ENCODE results near the gene KRT16. TPM values are rescaled to one million over a fixed set of nuclear protein-coding genes. Genes with fewer than 3 reads are reported as not detected.

Gene KRT16
- total and polyA plus RNA-seq, 2 donors (not counting 3 experiments of a cell fraction or from before 2014, with no cell fraction given): not detected

DNA sequence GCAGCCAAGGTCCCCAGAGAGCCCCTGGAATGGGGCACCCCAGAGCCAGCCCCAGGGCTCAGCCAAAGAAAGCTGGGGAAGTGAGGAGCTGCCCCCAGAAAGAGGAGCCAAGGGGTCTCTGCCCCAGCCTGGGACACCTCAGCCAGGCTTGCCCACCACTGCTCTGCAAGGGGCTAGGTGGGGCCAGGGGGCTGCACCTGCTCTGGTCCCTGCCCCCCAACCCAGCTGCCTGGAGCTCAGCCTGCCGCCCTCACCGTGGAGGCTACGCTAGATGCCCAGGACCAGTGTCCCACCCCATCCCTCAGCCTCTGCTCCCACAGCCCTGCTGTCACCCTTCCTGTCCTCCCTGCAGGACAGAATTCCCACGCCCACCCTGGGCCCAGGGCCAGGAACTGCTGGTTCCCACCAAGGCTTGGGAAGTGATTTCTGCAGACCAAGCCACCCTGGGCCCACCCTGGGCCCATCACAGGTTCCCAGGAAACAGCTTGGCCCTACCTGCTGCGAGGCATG is 39.9 kb upstream of the KRT16 start:
- Histone ChIP-seq H4K20me1 (replicated peaks; ENCODE audit: control insufficient read depth, extremely low read depth, insufficient read depth, low read length) (no peaks in the 10 kb centered on the region), H3K9me3 (replicated peaks; ENCODE audit: control insufficient read depth, insufficient read depth, low read length) (no peaks in the 10 kb centered on the region), H3K4me2 (ENCODE audit: insufficient read depth, low read length) (no peak overlapping the region), H3K79me2 (ENCODE audit: control insufficient read depth, insufficient read depth, low read length) (no peaks in the 10 kb centered on the region), H3K4me1 (ENCODE audit: control insufficient read depth, extremely low read depth, insufficient read depth, low read length) (peaks cover 7% of the 10 kb centered on the region), H3K9ac (replicated peaks; ENCODE audit: extremely low read depth, insufficient read depth, low read length) (no peak overlapping the region), H3K36me3 (ENCODE audit: control insufficient read depth in 2 of 2, extremely low read depth in 1 of 2, insufficient read depth in 2 of 2, low read length in 2 of 2) (no peaks in the 10 kb centered on the region), H3K4me3 (replicated peaks in 1 of 3; ENCODE audit: insufficient read depth in 1 of 3, low read depth in 1 of 3, low read length in 3 of 3) (no peak overlapping the region), H3K27me3 (ENCODE audit: control insufficient read depth in 2 of 2, insufficient read depth in 2 of 2, low read length in 2 of 2) (no peaks in the 10 kb centered on the region), H2AFZ (ENCODE audit: low read depth, low read length) (no peak overlapping the region), H3K27ac (ENCODE audit: insufficient read depth, low read depth, low read length) (no peak overlapping the region), H3K9me1 (replicated peaks; ENCODE audit: control insufficient read depth, extremely low read depth, insufficient read depth, low read length) (no peaks in the 10 kb centered on the region)
- ChIA-PET CTCF (interaction anchor here (1.9 to 8.5 kb wide), 3 partner anchors 12 to 104 kb away, joined by 6 to 303 read pairs (median 25); no protein-coding TSS in a partner anchor), POLR2A (interaction anchor here (0.6 kb wide), 1 partner anchor 276 kb away, joined by 3 read pairs; no protein-coding TSS in a partner anchor)
- no TSS peak for BruUV-seq (replicated peaks)
- FAIRE-seq: no peak
- TF ChIP-seq FOS (IDR thresholded peaks at IDR 0.05; ENCODE audit: borderline replicate concordance, insufficient read depth, low read length) (no peak), EZH2 (IDR thresholded peaks at IDR 0.05; ENCODE audit: borderline replicate concordance, low read depth, low read length, severe bottlenecking) (no peak), MYC (IDR thresholded peaks at IDR 0.05; ENCODE audit: low read depth, low read length) (no peak)
- TF ChIP-seq, protein P1, sequence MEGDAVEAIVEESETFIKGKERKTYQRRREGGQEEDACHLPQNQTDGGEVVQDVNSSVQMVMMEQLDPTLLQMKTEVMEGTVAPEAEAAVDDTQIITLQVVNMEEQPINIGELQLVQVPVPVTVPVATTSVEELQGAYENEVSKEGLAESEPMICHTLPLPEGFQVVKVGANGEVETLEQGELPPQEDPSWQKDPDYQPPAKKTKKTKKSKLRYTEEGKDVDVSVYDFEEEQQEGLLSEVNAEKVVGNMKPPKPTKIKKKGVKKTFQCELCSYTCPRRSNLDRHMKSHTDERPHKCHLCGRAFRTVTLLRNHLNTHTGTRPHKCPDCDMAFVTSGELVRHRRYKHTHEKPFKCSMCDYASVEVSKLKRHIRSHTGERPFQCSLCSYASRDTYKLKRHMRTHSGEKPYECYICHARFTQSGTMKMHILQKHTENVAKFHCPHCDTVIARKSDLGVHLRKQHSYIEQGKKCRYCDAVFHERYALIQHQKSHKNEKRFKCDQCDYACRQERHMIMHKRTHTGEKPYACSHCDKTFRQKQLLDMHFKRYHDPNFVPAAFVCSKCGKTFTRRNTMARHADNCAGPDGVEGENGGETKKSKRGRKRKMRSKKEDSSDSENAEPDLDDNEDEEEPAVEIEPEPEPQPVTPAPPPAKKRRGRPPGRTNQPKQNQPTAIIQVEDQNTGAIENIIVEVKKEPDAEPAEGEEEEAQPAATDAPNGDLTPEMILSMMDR (IDR thresholded peaks at IDR 0.05; ENCODE audit: extremely low read depth in 1 of 2, insufficient read depth in 1 of 2, low read depth in 1 of 2, low read length in 2 of 2): no peak
- DNase-seq (ENCODE audit: low read depth, low spot score): no peak
- dilution Hi-C loops (cut with MboI; ENCODE audit: extremely low pct_ligation_motif_present, low sequenced_read_pairs): no loop called here
- intact Hi-C loops (cut with micrococcal nuclease): no loop called here
